Activated naive CD4-positive, alpha-beta T cell treated with anti-CD3 and anti-CD28 coated beads, Interleukin-2, amount 10 ng/mL, durations not matched to agents 5 hours and 36 hours (primary cell): ENCODE results near the gene RNU1-3. TPM values are rescaled to one million over a fixed set of nuclear protein-coding genes. Genes with fewer than 3 reads are reported as not detected.

ENCODE experiments used
- total RNA-seq, 2 experiments: library from RNA; stranded (reverse); gene quantifications; one replicate each; pipeline ENCODE4 v1.2.3, GENCODE V29; 2021

The RNU1-3 gene
- total RNA-seq = 1,000 to 10,000 TPM; 1,658 to 2,872 TPM

GRCh38 chr1:16666502-16667413 lies at the start of gene RNU1-3:
RNU1-3 (minus strand) TSS chr1:16666948.

Other genes starting within 250 kb of the RNU1-3 start
- not detected for gene SPATA21, start 229.5 kb downstream of the RNU1-3 start, total RNA-seq
- gene NECAP2, start 226.2 kb downstream of the RNU1-3 start, total RNA-seq = 100 to 1,000 TPM; 135 to 144 TPM
- gene RNU1-1, start 152.7 kb downstream of the RNU1-3 start, total RNA-seq = 1,000 to 10,000 TPM; 1,658 to 2,872 TPM
- gene NBPF1, start 53.4 kb downstream of the RNU1-3 start, total RNA-seq = 1 to 10 TPM; 2.6 to 2.9 TPM
- 1,000 to 10,000 TPM; 1,658 to 2,872 TPM for gene RNU1-4, start 73.6 kb upstream of the RNU1-3 start, total RNA-seq
- gene RNU1-2, start 229.0 kb upstream of the RNU1-3 start, total RNA-seq = 1,000 to 10,000 TPM; 1,658 to 2,872 TPM